OCI-LY1 (cell line): ENCODE data around the gene GCN1.

Source experiments
- H2AFZ ChIP-seq: fragments of 200-600 bp; sonication (generic), shearing (Covaris generic); 2 replicates; pipeline ENCODE4 v1.6.0; 2014; ENCODE audit warnings: antibody characterized with exemption, mild to moderate bottlenecking, low read length
- H3F3A ChIP-seq: fragments of 200-600 bp; sonication (generic), shearing (Covaris generic); 2 replicates; pipeline ENCODE4 v1.6.0; 2014; ENCODE audit warnings: mild to moderate bottlenecking, antibody characterized with exemption, low read length, moderate library complexity; ENCODE audit not compliant: insufficient read depth
- H3K27ac ChIP-seq: fragments of 200-600 bp; sonication (generic); 2 replicates; pipeline ENCODE4 v1.5.1; 2014; ENCODE audit warnings: low read length, mixed run types, mild to moderate bottlenecking, low read depth; ENCODE audit not compliant: poor library complexity, severe bottlenecking
- H3K27me3 ChIP-seq: fragments of 200-600 bp; sonication (generic); 2 replicates; pipeline ENCODE4 v1.6.0; 2014; ENCODE audit warnings: antibody characterized with exemption, mild to moderate bottlenecking, low read length, moderate library complexity; ENCODE audit not compliant: insufficient read depth
- H3K36me3 ChIP-seq: fragments of 200-600 bp; sonication (generic); 2 replicates; pipeline ENCODE4 v1.6.1; 2014; ENCODE audit warnings: mild to moderate bottlenecking, antibody characterized with exemption, low read length, moderate library complexity, mixed read lengths; ENCODE audit not compliant: insufficient read depth
- H3K4me1 ChIP-seq: fragments of 200-600 bp; sonication (generic); 2 replicates; pipeline ENCODE4 v1.5.1; 2014; ENCODE audit warnings: mild to moderate bottlenecking, low read length, moderate library complexity; ENCODE audit not compliant: insufficient read depth, severe bottlenecking
- H3K4me2 ChIP-seq: fragments of 200-600 bp; sonication (generic), shearing (Covaris generic); 2 replicates; pipeline ENCODE4 v1.6.1; 2014; ENCODE audit warnings: low read length
- H3K4me3 ChIP-seq: fragments of 200-600 bp; sonication (generic); 2 replicates; pipeline ENCODE4 v1.5.1; 2014; ENCODE audit warnings: low read length, low read depth, mild to moderate bottlenecking, mixed read lengths; ENCODE audit not compliant: poor library complexity, severe bottlenecking
- H3K79me2 ChIP-seq: fragments of 200-600 bp; shearing (Covaris generic); 2 replicates; pipeline ENCODE4 v1.6.1; 2016; ENCODE audit warnings: mixed run types, low read length, mixed read lengths; ENCODE audit not compliant: insufficient read depth
- H3K9ac ChIP-seq: fragments of 200-600 bp; sonication (generic), shearing (Covaris generic); 2 replicates; pipeline ENCODE4 v1.6.1; 2014; ENCODE audit warnings: mild to moderate bottlenecking, low read length, mixed read lengths
- H3K9me2 ChIP-seq: fragments of 200-600 bp; sonication (generic), shearing (Covaris generic); 2 replicates; pipeline ENCODE4 v1.6.1; 2014; ENCODE audit warnings: low read depth, mild to moderate bottlenecking, low read length, mixed read lengths
- H3K9me3 ChIP-seq: fragments of 200-600 bp; shearing (Covaris generic); 2 replicates; pipeline ENCODE4 v1.6.1; 2014; ENCODE audit warnings: low read length, mixed read lengths
- H4K20me1 ChIP-seq: fragments of 200-600 bp; sonication (generic), shearing (Covaris generic); 2 replicates; pipeline ENCODE4 v1.6.0; 2016; ENCODE audit warnings: mild to moderate bottlenecking, low read length; ENCODE audit not compliant: insufficient read depth
- EZH2 ChIP-seq: fragments of 200-600 bp; sonication (generic), shearing (Covaris generic); IDR thresholded peaks from 2 replicates; pipeline ENCODE4 v1.8.0; 2017; ENCODE audit warnings: borderline replicate concordance, mixed run types, mild to moderate bottlenecking, antibody characterized with exemption, low read length, moderate library complexity, mixed read lengths
- TF ChIP-seq, protein P1 (sequence below): fragments of 200-600 bp; sonication (generic), shearing (Covaris generic); IDR thresholded peaks from 2 replicates; pipeline ENCODE4 v1.5.1; 2017; ENCODE audit warnings: mild to moderate bottlenecking, antibody characterized with exemption, low read length, moderate library complexity, mixed read lengths

GCN1 gene

DNA sequence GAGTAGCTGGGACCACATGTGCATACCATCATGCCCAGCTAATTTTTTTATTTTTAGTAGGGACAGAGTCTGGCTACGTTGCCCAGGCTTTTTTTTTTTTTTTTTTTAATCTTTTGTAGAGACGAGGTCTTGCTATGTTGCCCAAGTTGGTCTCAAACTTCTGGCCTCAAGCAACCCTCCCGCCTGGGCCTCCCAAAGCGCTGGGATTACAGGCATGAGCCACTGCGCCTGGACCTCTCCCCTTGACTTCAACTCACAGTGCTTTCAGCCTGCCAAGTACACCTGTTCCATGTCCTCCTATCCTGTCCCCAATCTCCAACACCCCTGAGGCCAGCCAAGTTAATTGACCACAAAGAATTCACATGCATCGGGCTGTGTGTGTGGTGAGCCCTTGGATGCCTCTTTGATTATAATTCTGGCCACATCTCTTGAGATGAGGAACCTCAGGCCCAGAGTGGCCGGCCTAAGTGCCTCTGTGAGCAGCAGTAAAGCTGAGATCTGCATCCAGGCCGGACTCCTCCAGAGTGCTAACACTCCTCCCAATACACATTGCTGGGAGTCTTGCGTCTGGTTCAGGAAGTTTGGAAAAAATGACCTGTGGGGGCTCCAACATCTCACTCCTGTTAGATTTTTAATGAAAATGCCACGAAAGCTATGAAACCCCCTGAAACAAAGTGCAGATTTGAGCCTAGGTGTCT, 84.8 kb downstream of the GCN1 start:
- Histone ChIP-seq H3K27me3 (no peaks in the 10 kb centered on the region), H3K27ac (peak overlapping the region; percentile 85), H3K36me3 (peaks cover 46% of the 10 kb centered on the region), H3K9me2 (no peaks in the 10 kb centered on the region), H3K9ac (no peak overlapping the region), H2AFZ (no peak overlapping the region), H3K79me2 (peaks cover 60% of the 10 kb centered on the region), H3K4me3 (no peak overlapping the region), H3K4me2 (no peak overlapping the region), H3F3A (no peaks in the 10 kb centered on the region), H4K20me1 (no peaks in the 10 kb centered on the region), H3K4me1 (peaks cover 33% of the 10 kb centered on the region), H3K9me3 (no peaks in the 10 kb centered on the region)
- no peak for TF ChIP-seq EZH2
- TF ChIP-seq, protein P1, sequence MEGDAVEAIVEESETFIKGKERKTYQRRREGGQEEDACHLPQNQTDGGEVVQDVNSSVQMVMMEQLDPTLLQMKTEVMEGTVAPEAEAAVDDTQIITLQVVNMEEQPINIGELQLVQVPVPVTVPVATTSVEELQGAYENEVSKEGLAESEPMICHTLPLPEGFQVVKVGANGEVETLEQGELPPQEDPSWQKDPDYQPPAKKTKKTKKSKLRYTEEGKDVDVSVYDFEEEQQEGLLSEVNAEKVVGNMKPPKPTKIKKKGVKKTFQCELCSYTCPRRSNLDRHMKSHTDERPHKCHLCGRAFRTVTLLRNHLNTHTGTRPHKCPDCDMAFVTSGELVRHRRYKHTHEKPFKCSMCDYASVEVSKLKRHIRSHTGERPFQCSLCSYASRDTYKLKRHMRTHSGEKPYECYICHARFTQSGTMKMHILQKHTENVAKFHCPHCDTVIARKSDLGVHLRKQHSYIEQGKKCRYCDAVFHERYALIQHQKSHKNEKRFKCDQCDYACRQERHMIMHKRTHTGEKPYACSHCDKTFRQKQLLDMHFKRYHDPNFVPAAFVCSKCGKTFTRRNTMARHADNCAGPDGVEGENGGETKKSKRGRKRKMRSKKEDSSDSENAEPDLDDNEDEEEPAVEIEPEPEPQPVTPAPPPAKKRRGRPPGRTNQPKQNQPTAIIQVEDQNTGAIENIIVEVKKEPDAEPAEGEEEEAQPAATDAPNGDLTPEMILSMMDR = no peak

DNA sequence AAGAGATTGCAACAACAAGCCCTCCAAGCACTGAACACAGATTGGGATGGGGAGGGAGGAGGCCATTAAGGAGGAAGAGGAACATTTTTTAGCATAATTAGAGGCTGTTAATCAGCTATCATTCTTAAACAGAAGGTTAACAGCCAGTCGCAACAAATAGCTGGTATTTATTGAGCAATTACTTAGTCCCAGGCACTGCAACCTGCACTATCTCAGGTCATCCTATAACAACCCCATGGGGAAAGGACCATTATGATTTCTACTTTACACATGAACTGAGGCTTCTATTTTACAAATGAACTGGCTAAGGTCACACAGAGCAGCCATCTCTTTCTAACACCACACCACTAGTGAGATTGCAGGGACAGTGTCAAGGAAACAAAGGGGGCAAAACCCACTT, 88.4 kb downstream of the GCN1 start:
- TF ChIP-seq, protein P1 = no peak
- TF ChIP-seq EZH2 = no peak
- Histone ChIP-seq H3K4me3 (no peak overlapping the region), H3K9ac (no peak overlapping the region), H3K9me3 (no peaks in the 10 kb centered on the region), H3K4me1 (peaks cover 38% of the 10 kb centered on the region), H3K36me3 (peaks cover 66% of the 10 kb centered on the region), H3F3A (no peaks in the 10 kb centered on the region), H3K79me2 (peaks cover 53% of the 10 kb centered on the region), H2AFZ (no peak overlapping the region), H4K20me1 (no peaks in the 10 kb centered on the region), H3K27me3 (no peaks in the 10 kb centered on the region), H3K4me2 (no peak overlapping the region), H3K27ac (no peak overlapping the region), H3K9me2 (no peaks in the 10 kb centered on the region)

DNA sequence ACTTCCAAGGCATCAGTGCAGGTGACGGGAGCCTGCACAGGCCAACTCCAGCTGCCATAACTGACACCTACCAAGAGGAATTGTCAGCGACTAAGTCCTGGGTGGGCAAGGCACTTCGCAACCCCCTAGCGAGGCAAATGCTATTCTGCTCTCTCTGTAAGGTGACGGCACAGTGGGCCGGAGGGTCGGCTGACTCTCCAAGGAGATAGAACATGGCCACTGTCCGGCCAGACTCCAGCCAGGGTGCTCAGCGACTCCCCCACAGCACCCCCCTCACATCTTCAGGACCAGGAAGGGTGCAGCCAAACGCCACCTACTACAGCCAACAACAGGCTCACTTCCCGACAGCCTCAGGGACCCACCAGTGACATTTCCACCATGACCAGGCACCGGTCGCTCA, 91.1 kb downstream of the GCN1 start:
- Histone ChIP-seq H3K4me3 (no peak overlapping the region), H2AFZ (no peak overlapping the region), H3K27me3 (no peaks in the 10 kb centered on the region), H3F3A (no peaks in the 10 kb centered on the region), H3K36me3 (peaks cover 89% of the 10 kb centered on the region), H3K9me3 (no peaks in the 10 kb centered on the region), H3K4me1 (peaks cover 22% of the 10 kb centered on the region), H3K4me2 (no peak overlapping the region), H3K27ac (no peak overlapping the region), H3K9me2 (no peaks in the 10 kb centered on the region), H3K79me2 (peaks cover 36% of the 10 kb centered on the region), H3K9ac (no peak overlapping the region), H4K20me1 (no peaks in the 10 kb centered on the region)
- TF ChIP-seq EZH2 = no peak
- TF ChIP-seq, protein P1 = no peak
